Kidney epithelial cell (primary cell): ENCODE data around the gene ESYT1. TPM values are rescaled to one million over a fixed set of nuclear protein-coding genes. Genes with fewer than 3 reads are reported as not detected.

ENCODE experiments used
- DNase-seq: peaks from one replicate; pipeline ENCODE4 v3.0.0-alpha.2; 2010; ENCODE audit warnings: low read depth
- H3K27me3 ChIP-seq: 2 replicates; pipeline ENCODE4 v1.6.0; 2011; ENCODE audit warnings: low read length; ENCODE audit not compliant: control insufficient read depth, insufficient read depth
- H3K36me3 ChIP-seq: 2 replicates; pipeline ENCODE4 v1.5.1; 2011; ENCODE audit warnings: low read length; ENCODE audit not compliant: control insufficient read depth, insufficient read depth
- H3K4me3 ChIP-seq: 2 replicates; pipeline ENCODE4 v1.5.1; 2011; ENCODE audit warnings: low read depth, mild to moderate bottlenecking, control low read depth, low read length
- CTCF ChIP-seq: IDR thresholded peaks from 2 replicates; pipeline ENCODE4 v1.5.1; 2011; ENCODE audit warnings: mild to moderate bottlenecking, moderate library complexity, low read length, control low read depth, inconsistent platforms; ENCODE audit not compliant: insufficient read depth, poor library complexity, severe bottlenecking
- total RNA-seq: library from RNA; depleted of rRNA; stranded (reverse); fragments of >200 nt; gene quantifications from 2 replicates; pipeline ENCODE4 v1.2.3, GENCODE V29; 2015

The ESYT1 gene
- total RNA-seq, 1 donor from 2014 or later = 213 TPM

GRCh38 chr12:56122637-56123036, 5.4 kb upstream of the ESYT1 start:
- Histone ChIP-seq H3K27me3 (no peaks in the 10 kb centered on the region), H3K4me3 (no peak overlapping the region), H3K36me3 (peaks cover 2% of the 10 kb centered on the region)
- DNase-seq = no peak
- TF ChIP-seq CTCF = no peak

- no peak for DNase-seq
- H3K27me3 ChIP-seq = no peaks in the 10 kb centered on the region
- no peak for TF ChIP-seq CTCF
- H3K4me3 ChIP-seq = no peak overlapping the region
- H3K36me3 ChIP-seq = peaks cover 2% of the 10 kb centered on the region
Observed at GRCh38 chr12:56124133-56124532, 3.9 kb upstream of the ESYT1 start.

GRCh38 chr12:56126732-56127239, 1.3 kb upstream of the ESYT1 start:
- Histone ChIP-seq H3K27me3 (no peaks in the 10 kb centered on the region), H3K4me3 (no peak overlapping the region), H3K36me3 (peaks cover 1% of the 10 kb centered on the region)
- DNase-seq = no peak
- TF ChIP-seq CTCF = no peak

GRCh38 chr12:56127485-56127887, 581 bp upstream of the ESYT1 start:
- Histone ChIP-seq H3K4me3 (peak overlapping the region; percentile 43), H3K27me3 (no peaks in the 10 kb centered on the region), H3K36me3 (peaks cover 3% of the 10 kb centered on the region)
- TF ChIP-seq CTCF = no peak
- no peak for DNase-seq

GRCh38 chr12:56128670-56129205, 671 bp downstream of the ESYT1 start:
- H3K27me3 ChIP-seq = no peaks in the 10 kb centered on the region
- no peak for TF ChIP-seq CTCF
- peaks cover 3% of the 10 kb centered on the region for H3K36me3 ChIP-seq
- H3K4me3 ChIP-seq = peak overlapping the region; percentile 97
- no peak for DNase-seq
